ENCODE data around the gene UNC80.

- TF ChIP-seq, protein P1, sequence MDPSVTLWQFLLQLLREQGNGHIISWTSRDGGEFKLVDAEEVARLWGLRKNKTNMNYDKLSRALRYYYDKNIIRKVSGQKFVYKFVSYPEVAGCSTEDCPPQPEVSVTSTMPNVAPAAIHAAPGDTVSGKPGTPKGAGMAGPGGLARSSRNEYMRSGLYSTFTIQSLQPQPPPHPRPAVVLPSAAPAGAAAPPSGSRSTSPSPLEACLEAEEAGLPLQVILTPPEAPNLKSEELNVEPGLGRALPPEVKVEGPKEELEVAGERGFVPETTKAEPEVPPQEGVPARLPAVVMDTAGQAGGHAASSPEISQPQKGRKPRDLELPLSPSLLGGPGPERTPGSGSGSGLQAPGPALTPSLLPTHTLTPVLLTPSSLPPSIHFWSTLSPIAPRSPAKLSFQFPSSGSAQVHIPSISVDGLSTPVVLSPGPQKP (IDR thresholded peaks at IDR 0.05; ENCODE audit: low read depth, low read length): no peak
- TF ChIP-seq POLR2A (IDR thresholded peaks at IDR 0.05; ENCODE audit: low read length): no peak
Observed at GRCh38 chr2:209771474-209772289, at the start of gene UNC80.
